Measurements from ENCODE around the gene CCDC158.
"Not testable (repeated sequence)": the region's sequence is repeated elsewhere in the genome, so short reads cannot be mapped to it uniquely, and the experiment has no call there.

CCDC158 gene

GRCh38 chr4:76420762-76421581 is at the start of gene CCDC158:
Gene CCDC158, minus strand, starts transcription at chr4:76421141. Its CDS starts 17,934 bp downstream, at chr4:76403207.
- no peak for DNase-seq (ENCODE audit: low read depth in 2 of 2)

- DNase-seq (ENCODE audit: low read depth in 2 of 2), result no peak
These were observed 49.6 kb upstream of the CCDC158 start for GRCh38 chr4:76470532-76470931.

- DNase-seq (ENCODE audit: low read depth in 2 of 2), result no peak
These were observed 49.1 kb upstream of the CCDC158 start for GRCh38 chr4:76470064-76470463.

GRCh38 chr4:76463568-76463967 is 42.6 kb upstream of the CCDC158 start:
- no peak for DNase-seq (ENCODE audit: low read depth in 2 of 2)

- DNase-seq (ENCODE audit: low read depth in 2 of 2), result no peak
These were observed 38.4 kb upstream of the CCDC158 start for GRCh38 chr4:76459291-76459723.

- DNase-seq (ENCODE audit: low read depth in 2 of 2), result no peak
These were observed 37.9 kb upstream of the CCDC158 start for GRCh38 chr4:76458825-76459224.

- no peak for DNase-seq (ENCODE audit: low read depth in 2 of 2)
These were observed 37.4 kb upstream of the CCDC158 start for GRCh38 chr4:76458297-76458696.

- no peak for DNase-seq (ENCODE audit: low read depth in 2 of 2)
These were observed 36.9 kb upstream of the CCDC158 start for GRCh38 chr4:76457885-76458284.

GRCh38 chr4:76454073-76454472 is 33.1 kb upstream of the CCDC158 start:
- DNase-seq (ENCODE audit: low read depth in 2 of 2), result not testable (repeated sequence)

GRCh38 chr4:76453232-76453631 is 32.3 kb upstream of the CCDC158 start:
- DNase-seq (ENCODE audit: low read depth in 2 of 2), result no peak

- no peak for DNase-seq (ENCODE audit: low read depth in 2 of 2)
These were observed 28.9 kb upstream of the CCDC158 start for GRCh38 chr4:76449833-76450232.

GRCh38 chr4:76449362-76449767 is 28.4 kb upstream of the CCDC158 start:
- DNase-seq (ENCODE audit: low read depth in 2 of 2), result no peak

- DNase-seq (ENCODE audit: low read depth in 2 of 2), result no peak
These were observed 27.3 kb upstream of the CCDC158 start for GRCh38 chr4:76448211-76448610.

GRCh38 chr4:76447393-76447851 is 26.5 kb upstream of the CCDC158 start:
- no peak for DNase-seq (ENCODE audit: low read depth in 2 of 2)

GRCh38 chr4:76445911-76446310 is 25.0 kb upstream of the CCDC158 start:
- DNase-seq (ENCODE audit: low read depth in 2 of 2), result no peak

- no peak for DNase-seq (ENCODE audit: low read depth in 2 of 2)
These were observed 22.4 kb upstream of the CCDC158 start for GRCh38 chr4:76443376-76443775.

GRCh38 chr4:76442807-76443206 is 21.9 kb upstream of the CCDC158 start:
- DNase-seq (ENCODE audit: low read depth in 2 of 2), result no peak

GRCh38 chr4:76441881-76442280 is 20.9 kb upstream of the CCDC158 start:
- DNase-seq (ENCODE audit: low read depth in 2 of 2), result no peak

GRCh38 chr4:76439491-76439890 is 18.6 kb upstream of the CCDC158 start:
- no peak for DNase-seq (ENCODE audit: low read depth in 2 of 2)

- DNase-seq (ENCODE audit: low read depth in 2 of 2), result no peak
These were observed 14.8 kb upstream of the CCDC158 start for GRCh38 chr4:76435528-76436319.

GRCh38 chr4:76434901-76435527 is 14.1 kb upstream of the CCDC158 start, which contains the start of gene SHROOM3:
Gene SHROOM3, plus strand, starts transcription at chr4:76435229. Its CDS starts 824 bp downstream, at chr4:76436053.
- DNase-seq (ENCODE audit: low read depth in 2 of 2), result no peak

Data from activated CD4-positive, alpha-beta T cell treated with anti-CD3 and anti-CD28 coated beads for 24 hours (primary cell).